NCI-H1105 (cell line): Measurements from ENCODE around the gene DACT2.
"Not testable (repeated sequence)": the region's sequence is repeated elsewhere in the genome, so short reads cannot be mapped to it uniquely, and the experiment has no call there.

ENCODE experiments used
- DNase-seq: peaks from one replicate; lab custom pipeline; 2025; lab: John Stamatoyannopoulos, UW

DACT2 gene

GRCh38 chr6:168303982-168304751 is 15.4 kb downstream of the DACT2 start:
- no peak for DNase-seq

GRCh38 chr6:168302534-168302933 is 17.0 kb downstream of the DACT2 start:
- DNase-seq: no peak

- no peak for DNase-seq
Measured at GRCh38 chr6:168301648-168302398, 17.8 kb downstream of the DACT2 start.

- DNase-seq: no peak
Measured at GRCh38 chr6:168300975-168301647, 18.5 kb downstream of the DACT2 start.

- DNase-seq: no peak
Measured at GRCh38 chr6:168299541-168300511, 19.8 kb downstream of the DACT2 start.

GRCh38 chr6:168297643-168298042 is 21.9 kb downstream of the DACT2 start:
- no peak for DNase-seq

GRCh38 chr6:168294901-168295300 is 24.7 kb downstream of the DACT2 start:
- DNase-seq: no peak

- DNase-seq: no peak
Measured at GRCh38 chr6:168293636-168294530, 25.7 kb downstream of the DACT2 start.

GRCh38 chr6:168292826-168293225 is 26.8 kb downstream of the DACT2 start:
- DNase-seq: peak; percentile 99

- no peak for DNase-seq
Measured at GRCh38 chr6:168291450-168291849, 28.1 kb downstream of the DACT2 start.

GRCh38 chr6:168290095-168290494 is 29.5 kb downstream of the DACT2 start:
- DNase-seq: no peak

GRCh38 chr6:168289571-168289962 is 30.0 kb downstream of the DACT2 start:
- DNase-seq: no peak

GRCh38 chr6:168288781-168289570 is 30.6 kb downstream of the DACT2 start:
- DNase-seq: no peak

GRCh38 chr6:168287460-168287859 is 32.1 kb downstream of the DACT2 start:
- DNase-seq: not testable (repeated sequence)

GRCh38 chr6:168286771-168287446 is 32.7 kb downstream of the DACT2 start:
- DNase-seq: not testable (repeated sequence)

GRCh38 chr6:168286116-168286515 is 33.5 kb downstream of the DACT2 start:
- no peak for DNase-seq

GRCh38 chr6:168285456-168285855 is 34.1 kb downstream of the DACT2 start:
- DNase-seq: no peak

- no peak for DNase-seq
Measured at GRCh38 chr6:168284187-168284586, 35.4 kb downstream of the DACT2 start.

- DNase-seq: no peak
Measured at GRCh38 chr6:168283686-168284025, 35.9 kb downstream of the DACT2 start.
